ENCODE measurements around the gene PTPRD.

Gene PTPRD

DNA sequence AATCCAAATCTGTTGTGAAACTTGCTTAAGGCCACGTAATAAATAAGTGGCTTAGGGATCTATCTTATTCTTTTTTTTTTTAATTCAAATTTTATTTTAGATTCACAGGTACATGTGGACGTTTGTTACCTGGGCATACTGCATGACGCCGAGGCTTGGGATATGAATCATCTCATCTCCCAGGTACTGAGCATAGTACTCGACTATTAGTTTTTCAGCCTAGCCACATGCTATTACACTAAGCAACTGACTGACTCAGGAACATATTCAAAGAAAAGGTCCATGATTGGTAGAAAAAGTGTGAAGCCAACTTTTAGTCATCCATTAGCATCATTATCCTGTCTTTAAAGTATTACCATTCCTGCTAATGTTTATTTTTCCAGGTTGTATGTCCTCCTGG lies 1709.7 kb downstream of the PTPRD start:
- DNase-seq (ENCODE audit: low spot score), result no peak

DNA sequence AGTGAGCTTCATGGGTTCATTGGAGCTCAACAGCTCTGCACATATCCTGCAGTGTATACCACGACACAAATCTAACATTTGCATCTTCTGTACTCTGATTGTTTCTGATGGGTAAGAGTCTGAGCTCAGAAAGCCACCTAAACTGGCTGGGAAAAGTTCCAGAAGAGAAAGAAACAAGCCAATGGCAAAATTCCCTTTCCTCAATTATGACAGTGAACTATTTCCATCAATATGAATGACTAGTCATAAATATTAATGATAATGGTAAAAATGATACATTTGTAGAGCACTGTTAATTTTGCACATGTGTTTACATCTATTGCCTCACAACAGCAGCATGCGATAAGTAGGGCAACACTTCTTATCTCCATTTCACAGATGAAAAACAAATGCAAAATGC lies 1711.7 kb downstream of the PTPRD start:
- no peak for DNase-seq (ENCODE audit: low spot score)

DNA sequence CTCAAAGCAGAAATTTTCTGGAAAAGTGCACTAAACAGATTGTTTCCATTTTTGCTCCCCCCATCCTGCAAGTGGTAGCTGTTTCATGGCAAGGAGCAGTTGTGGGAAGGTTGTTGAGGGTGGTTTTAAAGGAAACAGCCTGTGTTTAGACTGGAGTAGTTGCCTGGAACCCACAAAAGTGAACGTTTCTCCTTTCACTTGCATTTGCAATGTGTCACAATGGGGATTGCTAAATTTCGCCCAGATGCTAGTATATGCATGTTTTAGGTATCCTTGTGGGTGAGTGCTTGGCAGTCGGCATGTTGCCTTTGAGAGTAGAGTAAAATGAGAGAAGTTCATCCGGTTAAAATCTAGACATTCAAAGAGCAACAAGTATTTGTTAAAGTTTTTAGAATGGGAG lies 1713.3 kb downstream of the PTPRD start:
- no peak for DNase-seq (ENCODE audit: low spot score)

DNA sequence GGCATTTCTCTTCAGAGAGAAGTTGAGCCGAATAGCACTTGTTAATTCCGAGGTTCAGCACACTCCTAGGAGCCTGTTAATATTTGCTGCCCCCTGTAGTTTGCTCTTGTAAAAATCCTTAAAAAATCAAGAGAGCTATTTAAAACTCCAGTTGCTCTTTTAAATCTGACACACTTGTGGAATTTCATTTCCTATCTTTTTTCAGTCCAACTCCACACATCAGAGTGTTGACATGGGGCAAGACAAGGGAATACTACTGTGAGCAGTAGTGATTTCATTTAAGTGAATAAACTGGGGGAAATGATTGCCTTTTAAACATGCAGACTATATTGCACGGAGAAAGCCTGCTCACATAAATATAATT lies 1717.0 kb downstream of the PTPRD start:
- DNase-seq (ENCODE audit: low spot score), result no peak

DNA sequence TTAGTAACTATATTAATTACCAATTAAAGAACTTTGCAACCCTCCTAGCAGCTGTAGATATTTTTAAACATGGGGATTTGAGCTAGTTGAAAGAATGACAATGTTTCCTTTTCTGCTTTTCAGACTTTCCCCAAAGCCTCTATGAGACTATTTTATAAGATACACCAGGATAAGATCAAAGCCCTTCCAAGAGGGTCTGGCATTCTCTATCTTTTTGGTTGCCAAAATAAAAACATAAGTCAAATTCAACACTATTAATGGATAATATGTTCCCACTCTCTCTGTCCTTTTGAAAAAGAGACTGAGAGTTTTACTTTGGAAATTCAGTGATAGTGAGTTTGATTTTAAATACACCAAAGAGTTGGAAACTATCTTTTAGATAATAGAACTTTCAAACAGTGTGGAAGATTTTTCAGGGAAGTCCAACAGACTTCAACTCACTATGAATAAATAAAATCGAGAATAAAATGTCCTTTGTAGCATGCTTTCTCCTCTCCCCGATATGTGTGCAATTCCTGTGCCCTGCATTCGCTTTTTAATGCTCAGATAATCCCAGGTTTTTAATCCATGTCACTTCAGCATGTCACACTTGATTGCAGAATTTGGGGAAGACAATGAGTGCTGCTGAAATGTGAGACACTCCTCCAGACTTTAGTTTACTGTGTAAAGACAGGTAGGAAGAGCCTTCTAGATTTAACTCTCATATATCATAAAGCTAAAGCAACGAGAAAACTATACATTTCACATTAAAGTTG lies 1717.5 kb downstream of the PTPRD start:
- no peak for DNase-seq (ENCODE audit: low spot score)

DNA sequence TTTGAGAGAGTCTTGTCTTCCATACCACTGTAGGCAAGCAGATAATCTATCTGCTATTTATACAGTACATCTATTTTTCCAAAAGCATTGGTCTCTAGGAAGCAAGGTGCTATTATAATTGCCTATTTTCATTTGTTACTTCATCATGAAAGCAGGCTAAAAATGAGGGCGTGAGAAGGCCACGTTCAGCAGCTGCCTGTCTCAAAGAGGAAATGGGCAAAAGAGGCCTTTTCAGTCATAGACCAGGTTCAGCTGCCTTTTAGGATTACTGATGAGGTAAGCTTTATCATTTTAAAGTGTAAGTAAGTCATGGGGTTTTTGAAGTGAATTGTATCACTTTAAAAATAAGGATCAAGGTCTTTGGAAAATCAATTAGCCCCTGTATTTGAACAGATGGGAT lies 1722.1 kb downstream of the PTPRD start:
- DNase-seq (ENCODE audit: low spot score), result no peak

DNA sequence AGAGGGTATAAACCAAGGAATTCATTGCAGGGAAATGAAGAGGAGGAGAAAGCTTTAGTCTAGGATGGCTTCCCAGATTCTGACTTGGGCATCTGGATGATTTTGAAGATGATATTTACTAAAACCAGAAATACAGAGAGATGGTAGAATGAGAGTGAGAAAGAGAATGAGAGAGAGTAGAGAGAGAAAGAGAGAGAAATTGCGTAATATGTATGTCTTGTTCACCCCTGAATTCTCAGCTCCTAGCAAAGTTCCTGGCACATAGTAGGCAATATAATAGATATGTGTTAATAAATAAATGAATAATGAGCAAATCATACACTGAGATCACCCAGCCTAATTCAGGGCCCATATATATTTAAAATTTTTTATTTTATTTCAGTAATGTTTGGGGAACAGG lies 1723.7 kb downstream of the PTPRD start:
- DNase-seq (ENCODE audit: low spot score), result no peak

DNA sequence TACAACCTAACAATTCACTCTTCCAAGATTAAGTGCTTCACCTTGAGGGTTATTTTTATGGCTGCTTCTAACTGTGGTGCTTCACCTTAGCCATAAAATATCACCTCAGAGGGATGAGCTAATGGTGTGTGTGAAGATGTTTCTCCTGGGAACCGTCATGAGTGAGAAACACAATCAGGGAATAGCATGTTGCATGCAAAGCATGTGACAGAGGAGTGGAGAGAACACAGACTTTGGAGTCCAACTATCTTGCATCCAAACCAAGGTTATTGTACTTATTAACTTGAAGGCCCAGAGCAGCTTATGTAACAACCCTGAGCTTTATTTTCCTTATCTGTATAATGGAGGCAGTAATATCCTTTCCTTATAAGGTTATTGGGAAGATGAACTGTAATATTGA lies 1724.2 kb downstream of the PTPRD start:
- DNase-seq (ENCODE audit: low spot score), result no peak

DNA sequence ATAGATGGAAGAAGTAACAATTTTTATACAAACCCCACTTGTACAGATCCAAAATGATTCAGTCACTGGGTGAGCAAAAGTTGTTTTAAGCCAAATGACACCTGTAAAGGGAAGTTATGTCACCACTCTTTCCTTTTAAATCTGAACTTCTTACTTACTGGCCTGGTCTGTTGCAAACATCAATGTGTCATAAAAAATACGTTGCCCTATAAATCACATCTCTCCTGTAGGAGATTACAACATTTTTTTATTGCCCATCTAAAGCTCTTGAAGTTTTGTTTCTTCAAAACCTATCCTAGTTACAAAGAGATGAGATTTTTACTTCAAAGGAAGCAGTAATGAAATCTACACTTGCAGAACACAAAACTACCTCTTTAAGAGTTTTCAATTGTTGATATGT lies 1725.4 kb downstream of the PTPRD start:
- DNase-seq (ENCODE audit: low spot score), result no peak

DNA sequence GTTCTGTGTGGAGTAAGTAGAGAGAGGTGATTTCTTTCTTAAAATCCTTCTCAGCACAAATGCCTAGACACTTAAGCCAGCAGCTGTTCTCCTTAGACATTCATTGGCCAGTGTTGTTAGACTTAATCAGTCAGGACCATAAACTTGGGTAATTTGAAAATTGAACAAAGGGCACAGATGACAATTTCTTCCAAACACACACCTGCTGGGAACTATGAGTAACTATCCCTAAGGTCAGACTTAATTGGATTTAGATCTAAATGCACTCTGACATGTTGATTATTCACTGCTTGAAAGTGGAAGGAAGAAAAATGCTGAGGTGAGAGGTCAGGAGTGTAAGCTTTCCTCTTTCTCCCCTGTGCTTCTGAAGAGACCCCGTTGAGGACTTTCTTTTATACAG lies 1729.5 kb downstream of the PTPRD start:
- DNase-seq (ENCODE audit: low spot score), result no peak

DNA sequence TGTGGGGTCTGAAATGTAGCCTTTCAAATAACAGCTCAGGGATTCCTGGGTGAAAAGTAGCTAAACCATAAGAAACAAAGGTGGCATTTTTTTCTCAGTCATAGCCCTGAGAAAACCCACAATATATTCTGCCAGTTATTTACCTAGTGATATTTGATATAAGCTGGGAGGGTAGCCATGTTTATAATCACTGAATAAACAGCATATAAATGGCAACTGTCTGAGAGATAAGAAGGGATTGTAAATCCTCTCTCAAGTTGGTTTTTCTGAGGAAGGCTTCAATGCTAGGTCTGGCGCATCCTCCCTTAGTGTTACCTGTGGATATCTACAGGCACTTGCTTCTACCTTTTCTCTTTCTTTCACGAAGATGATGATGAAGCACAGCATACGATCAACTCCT lies 1732.7 kb downstream of the PTPRD start:
- no peak for DNase-seq (ENCODE audit: low spot score)

DNA sequence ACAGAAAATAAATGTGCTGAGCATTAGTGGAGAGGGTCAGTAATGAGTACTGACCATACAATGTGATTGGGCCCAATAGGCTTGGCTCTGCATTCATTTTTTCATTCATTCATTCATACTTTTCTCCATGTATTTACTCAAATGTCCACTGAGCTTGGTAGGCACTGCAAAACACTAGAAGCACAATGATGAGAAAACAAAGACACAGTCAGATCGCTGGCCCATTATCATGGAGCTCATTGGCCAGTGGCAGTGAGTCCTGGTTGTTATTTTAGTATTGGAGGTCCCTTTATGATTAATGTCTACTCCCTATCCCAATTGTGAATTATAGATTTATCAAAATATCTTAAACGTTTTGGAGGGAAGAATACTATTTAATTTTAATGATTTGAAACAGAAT lies 1733.5 kb downstream of the PTPRD start:
- no peak for DNase-seq (ENCODE audit: low spot score)

DNA sequence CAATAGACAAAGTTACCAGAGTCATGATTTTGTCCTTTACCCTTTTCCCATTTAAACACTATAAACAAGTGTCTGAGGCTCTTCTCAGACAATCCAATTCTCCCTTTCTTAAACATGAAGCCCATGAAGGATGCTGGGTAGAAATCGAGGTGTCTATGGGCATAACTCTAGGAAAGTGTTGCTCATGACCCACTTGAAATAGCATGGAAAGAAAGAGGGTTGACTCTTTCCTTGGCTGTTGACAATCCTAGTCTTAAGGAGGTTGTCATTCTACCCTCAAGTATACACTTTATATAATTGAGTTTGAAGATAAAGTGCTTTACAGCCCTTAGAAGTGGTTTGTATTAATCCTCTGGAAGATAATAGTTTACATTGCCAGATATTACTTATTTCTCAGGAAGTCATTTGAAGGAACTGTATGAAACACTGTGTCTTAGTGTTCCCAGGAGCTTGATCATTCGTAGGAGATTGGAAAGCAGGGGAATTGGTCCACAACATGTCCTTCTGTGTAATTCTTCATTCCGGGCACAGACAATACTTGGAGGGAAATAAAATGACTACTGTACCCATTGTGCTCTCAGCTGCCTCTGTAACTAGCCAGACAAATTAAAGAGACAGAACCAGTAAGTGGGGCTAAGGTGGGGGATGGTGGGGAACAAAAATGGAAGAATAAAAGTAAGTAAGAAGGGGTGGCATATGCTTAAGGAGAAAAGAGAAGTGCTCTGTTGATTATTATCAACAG lies 1734.9 kb downstream of the PTPRD start:
- DNase-seq (ENCODE audit: low spot score), result no peak

DNA sequence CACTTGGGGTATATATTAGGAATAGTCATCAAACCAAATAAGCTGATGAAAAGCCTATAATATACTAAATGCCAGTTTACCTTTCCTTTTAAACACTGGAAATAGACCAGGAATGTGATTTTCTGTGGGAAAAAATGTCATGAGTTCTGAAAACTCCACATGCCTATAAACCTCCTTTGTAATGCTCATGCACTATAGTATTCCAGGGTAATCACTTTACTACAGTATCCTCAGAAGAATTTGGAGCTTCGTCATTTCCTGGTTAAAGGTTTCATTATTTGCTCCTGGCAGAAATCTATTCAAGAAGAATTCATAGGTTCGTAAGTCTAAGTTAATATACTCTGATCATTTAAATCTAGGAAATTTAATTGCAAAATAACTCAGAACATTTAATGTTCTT lies 1736.5 kb downstream of the PTPRD start:
- no peak for DNase-seq (ENCODE audit: low spot score)

DNA sequence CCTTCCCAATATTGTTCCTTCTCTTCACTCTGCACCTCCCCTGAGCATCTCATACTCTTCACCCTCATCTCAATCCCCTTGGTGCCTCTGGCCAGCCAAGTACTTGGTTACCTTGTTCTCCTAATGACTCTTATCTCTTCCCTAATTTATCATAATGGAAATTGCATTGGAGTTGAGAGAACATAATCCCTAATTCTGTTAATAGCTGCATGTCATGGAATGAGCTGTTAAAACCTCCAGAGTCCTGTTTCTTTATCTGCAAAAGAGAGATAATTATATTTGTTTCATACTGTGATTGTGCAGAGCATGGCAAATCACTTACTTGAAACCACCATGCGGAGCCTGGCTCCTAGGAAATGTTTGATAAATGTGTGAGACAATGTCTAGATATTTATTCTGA lies 1738.3 kb downstream of the PTPRD start:
- no peak for DNase-seq (ENCODE audit: low spot score)

DNA sequence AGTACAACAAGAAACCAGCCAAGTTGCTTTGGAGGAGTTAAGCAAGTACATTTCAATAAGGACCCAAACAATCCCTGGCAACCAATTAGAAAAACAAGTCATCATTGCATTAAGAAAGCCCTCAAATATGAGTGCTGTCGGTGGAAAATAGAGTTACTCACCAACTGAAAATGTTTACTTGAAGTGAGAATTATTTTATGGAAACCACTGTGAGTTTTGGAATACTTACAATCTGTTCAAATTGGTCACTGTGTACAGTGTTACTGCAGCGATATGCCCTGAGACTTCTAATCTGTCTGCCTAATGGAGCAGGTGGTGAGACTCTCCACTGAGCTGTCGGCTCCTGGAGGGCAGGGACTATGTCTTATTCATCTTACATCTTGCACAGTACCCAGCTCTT lies 1740.0 kb downstream of the PTPRD start:
- no peak for DNase-seq (ENCODE audit: low spot score)

DNA sequence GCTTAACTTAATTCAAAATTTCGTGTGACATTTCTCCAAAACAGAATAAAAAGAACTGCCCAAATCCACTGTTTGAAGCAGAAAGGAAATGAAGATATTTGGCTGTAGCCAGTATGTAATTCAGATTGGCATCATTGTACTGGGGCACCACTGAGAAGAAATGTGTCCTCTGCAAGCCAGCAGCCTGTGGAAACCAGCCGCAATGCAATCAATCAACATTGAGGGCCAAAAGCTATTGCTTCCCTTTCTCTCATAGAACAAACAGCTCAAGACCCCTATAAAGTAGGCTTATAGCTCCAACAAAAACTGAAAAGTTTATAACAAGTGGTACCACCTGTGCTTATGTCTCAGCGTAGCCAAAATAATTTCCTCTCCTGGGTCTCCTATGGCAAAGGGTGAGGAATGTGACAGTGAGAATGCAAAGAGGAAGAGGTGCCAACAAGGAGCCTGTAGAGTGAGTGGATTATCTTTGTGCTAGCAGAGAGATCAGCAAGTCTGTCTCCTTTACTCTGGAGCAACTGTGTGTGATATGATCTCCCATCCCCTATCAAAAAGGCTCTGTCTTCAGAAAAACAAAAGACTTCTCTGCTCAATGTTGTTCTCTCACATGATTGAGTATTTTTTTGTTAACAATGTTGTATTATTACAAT lies 1740.9 kb downstream of the PTPRD start:
- DNase-seq (ENCODE audit: low spot score), result no peak

DNA sequence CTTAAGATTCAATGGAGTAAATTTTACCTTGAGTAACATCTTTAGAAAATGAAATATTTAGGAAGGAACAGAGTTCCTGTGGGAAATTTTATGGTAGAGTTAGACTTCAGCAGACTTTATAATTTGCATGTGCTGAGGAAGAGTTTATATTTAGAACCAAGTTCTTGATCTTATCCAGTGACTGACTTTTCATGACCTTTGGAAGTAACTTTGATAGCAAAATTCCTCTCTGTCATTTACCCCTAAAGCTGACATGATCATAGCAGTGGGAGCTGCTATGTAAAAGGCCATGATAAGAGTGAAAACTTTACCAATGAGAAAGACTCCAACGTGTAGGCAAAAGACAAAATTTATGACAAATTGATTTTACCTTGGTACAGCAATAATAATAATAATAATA lies 1741.4 kb downstream of the PTPRD start:
- no peak for DNase-seq (ENCODE audit: low spot score)

DNA sequence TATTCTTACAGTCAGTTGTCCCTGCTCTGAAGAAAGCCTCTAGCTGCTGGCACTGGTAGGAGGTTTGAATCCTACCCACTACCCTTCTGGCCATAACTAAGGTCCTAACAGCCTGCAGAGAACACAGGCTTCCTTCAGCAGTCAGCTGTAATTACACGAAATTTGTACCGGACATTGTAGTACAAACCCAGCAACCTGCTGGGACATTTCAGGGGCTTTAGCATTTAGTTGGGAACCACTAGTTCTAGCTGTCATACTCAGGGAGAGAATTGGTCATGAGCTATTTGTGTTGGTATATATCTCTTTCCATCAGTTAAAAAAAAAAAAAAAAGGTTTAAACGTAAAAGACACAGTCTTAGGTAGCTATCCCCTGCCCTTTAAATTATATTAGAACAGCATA lies 1743.0 kb downstream of the PTPRD start:
- DNase-seq (ENCODE audit: low spot score), result no peak

DNA sequence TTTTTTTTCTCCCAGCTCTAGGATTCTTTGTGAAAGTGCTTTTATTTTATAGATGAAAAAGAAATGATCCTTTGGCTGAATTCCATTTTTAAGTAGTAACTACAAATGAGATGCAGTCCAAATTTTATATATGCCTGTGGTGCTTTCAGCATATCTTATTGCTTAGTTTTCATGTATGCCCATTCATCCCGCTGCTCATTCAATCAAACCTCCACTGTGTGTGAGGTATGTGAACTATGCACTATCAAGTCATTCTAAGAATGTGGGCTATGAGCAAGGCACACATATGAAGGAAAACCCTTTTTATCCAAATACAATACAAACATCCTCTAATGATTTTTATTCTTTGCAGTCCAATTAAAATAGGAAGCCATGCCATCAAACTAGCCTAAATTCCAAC lies 1744.2 kb downstream of the PTPRD start:
- no peak for DNase-seq (ENCODE audit: low spot score)

DNA sequence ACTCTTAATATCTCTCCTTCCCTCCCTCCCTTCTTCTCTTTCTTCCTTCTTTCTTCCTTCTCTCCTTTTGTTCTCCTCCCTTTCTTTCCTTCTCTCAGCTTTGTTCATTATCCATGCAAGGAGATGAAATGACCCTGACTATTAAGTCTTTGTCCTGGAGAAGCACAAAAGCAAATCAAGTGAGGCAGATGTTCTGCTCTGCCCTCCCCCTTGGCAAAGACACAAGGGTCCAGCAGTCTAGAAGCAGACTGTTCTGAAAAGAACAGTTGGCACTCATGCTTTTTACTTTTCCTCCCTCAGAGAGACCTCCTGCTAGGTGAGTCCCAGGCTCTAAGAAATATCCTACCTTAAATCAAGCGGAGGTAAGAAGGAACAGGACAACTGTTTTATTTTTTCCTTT lies 1745.7 kb downstream of the PTPRD start:
- no peak for DNase-seq (ENCODE audit: low spot score)

DNA sequence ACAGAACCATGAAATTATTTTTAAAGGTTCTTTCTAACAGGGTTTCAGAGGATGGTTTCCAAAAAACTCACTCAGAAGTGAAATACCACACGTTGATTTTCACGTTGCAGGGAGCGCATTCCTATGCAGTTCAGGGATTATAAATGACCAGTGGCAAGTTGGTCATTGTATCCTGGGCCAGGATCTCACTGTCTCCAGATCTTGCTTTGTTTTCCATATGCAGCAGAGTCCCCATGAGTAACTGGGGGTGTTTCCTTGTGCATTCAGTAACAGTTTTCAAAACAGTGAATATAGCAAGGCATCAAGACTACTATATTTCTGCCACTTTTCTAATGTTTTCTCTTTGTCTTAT lies 1748.3 kb downstream of the PTPRD start:
- DNase-seq (ENCODE audit: low spot score), result no peak

DNA sequence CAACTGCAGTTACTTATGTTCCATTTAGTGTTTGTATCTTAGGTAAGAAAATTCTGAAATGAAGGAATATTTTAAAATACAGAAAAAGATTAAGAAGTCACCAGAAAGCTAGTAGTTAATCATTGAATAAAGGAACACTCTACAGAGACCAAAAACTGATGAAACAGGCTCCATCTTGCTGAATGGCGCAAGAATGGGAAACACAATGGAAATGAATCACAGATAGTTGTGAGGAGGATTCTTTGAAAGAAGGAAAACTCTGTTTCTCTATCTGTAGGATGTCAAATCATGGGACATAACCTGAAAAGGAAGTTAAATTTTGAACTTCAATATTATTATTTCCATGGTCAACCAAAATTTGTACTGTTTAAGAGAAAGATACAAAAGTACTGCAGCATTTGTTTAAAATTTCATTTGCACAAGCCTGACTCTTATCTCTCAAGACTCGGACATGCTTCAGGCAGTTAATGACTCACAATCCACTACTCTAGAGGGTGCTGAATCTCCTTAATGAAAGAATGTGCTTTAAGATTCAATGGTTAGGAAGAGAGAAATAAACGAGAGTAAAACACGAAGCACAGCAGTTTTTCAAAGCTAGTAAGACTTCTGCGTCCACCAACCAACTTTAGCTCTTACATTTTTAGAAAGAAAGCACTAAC lies 1748.8 kb downstream of the PTPRD start:
- no peak for DNase-seq (ENCODE audit: low spot score)
